ENCODE results near the gene IARS2.

- no peak for TF ChIP-seq CTCF (IDR thresholded peaks at IDR 0.05)
- no peak for TF ChIP-seq POLR2AphosphoS5 (IDR thresholded peaks at IDR 0.05; ENCODE audit: low read depth, low read length)
- no peak for TF ChIP-seq TCF7L2 (IDR thresholded peaks at IDR 0.05; ENCODE audit: low read depth, low read length)
- TF ChIP-seq SIN3A (IDR thresholded peaks at IDR 0.05; ENCODE audit: borderline replicate concordance, insufficient read depth, low read depth, low read length): no peak
Measured at GRCh38 chr1:220188538-220188937, 94.6 kb downstream of the IARS2 start.

All from Panc1 (cell line).